CD4-positive, alpha-beta memory T cell (primary cell): ENCODE results near the gene ODAD3. TPM values are rescaled to one million over a fixed set of nuclear protein-coding genes. Genes with fewer than 3 reads are reported as not detected.
A peak's percentile ranks its signal among the peaks of the same experiment; 100 is the strongest.
"Not testable (repeated sequence)": the region's sequence is repeated elsewhere in the genome, so short reads cannot be mapped to it uniquely, and the experiment has no call there.

ENCODE experiments used
- CTCF ChIA-PET: fragments of 350-600 bp; sonication (Branson Sonifier 250); formaldehyde crosslinking; loops from one replicate; lab custom pipeline; 2021; ENCODE audit warnings: inconsistent platforms; ENCODE audit not compliant: partially characterized antibody; lab: Charles Lee
- POLR2A ChIA-PET: fragments of 350-600 bp; sonication (Branson Sonifier 250); formaldehyde crosslinking; loops from one replicate; lab custom pipeline; 2021; ENCODE audit not compliant: partially characterized antibody; lab: Charles Lee
- DNase-seq, 5 donors: peaks; one replicate each; pipeline versions ENCODE4 v3.0.0 to v3.0.0-alpha.2; 2020 to 2022; ENCODE audit warnings: mixed read lengths in 1 of 5
- H3K27ac ChIP-seq: one replicate; pipeline ENCODE4 v1.7.0; 2013; ENCODE audit warnings: low read depth, low read length
- H3K27me3 ChIP-seq: 2 replicates; pipeline ENCODE4 v1.7.0; 2013; ENCODE audit warnings: mild to moderate bottlenecking, low read length, moderate library complexity; ENCODE audit not compliant: insufficient read depth
- H3K36me3 ChIP-seq: 2 replicates; pipeline ENCODE4 v1.7.0; 2013; ENCODE audit warnings: mild to moderate bottlenecking, low read length, moderate library complexity; ENCODE audit not compliant: insufficient read depth
- H3K4me1 ChIP-seq: 2 replicates; pipeline ENCODE4 v1.7.0; 2013; ENCODE audit warnings: mild to moderate bottlenecking, low read length, moderate library complexity; ENCODE audit not compliant: insufficient read depth
- H3K4me3 ChIP-seq, 2 donors: one replicate each; pipeline ENCODE4 v1.7.0; 2013; ENCODE audit warnings: low read length in 2 of 2, mild to moderate bottlenecking in 1 of 2
- H3K9me3 ChIP-seq, 2 donors: one replicate each; pipeline ENCODE4 v1.7.0; 2013; ENCODE audit warnings: low read length in 2 of 2, control low read depth in 1 of 2; ENCODE audit not compliant: control insufficient read depth in 1 of 2
- H3K27ac Mint-ChIP-seq, 7 donors: one replicate each; pipeline ENCODE4 v1.8.0; 2020 to 2021; ENCODE audit warnings: mixed read lengths in 7 of 7, mild to moderate bottlenecking in 6 of 7, inconsistent platforms in 3 of 7, moderate library complexity in 3 of 7
- H3K27me3 Mint-ChIP-seq, 2 donors: one replicate each; pipeline ENCODE4 v1.8.0; 2020 to 2021; ENCODE audit warnings: mixed read lengths in 2 of 2
- H3K36me3 Mint-ChIP-seq, 2 donors: one replicate each; pipeline ENCODE4 v1.8.0; 2020 to 2021; ENCODE audit warnings: mixed read lengths in 2 of 2, inconsistent platforms in 1 of 2, mild to moderate bottlenecking in 1 of 2
- H3K4me1 Mint-ChIP-seq, 4 donors: one replicate each; pipeline ENCODE4 v1.8.0; 2020 to 2021; ENCODE audit warnings: mixed read lengths in 4 of 4, mild to moderate bottlenecking in 1 of 4
- H3K4me3 Mint-ChIP-seq, 8 donors: one replicate each; pipeline ENCODE4 v1.8.0; 2020 to 2021; ENCODE audit warnings: mixed read lengths in 8 of 8, mild to moderate bottlenecking in 7 of 8, moderate library complexity in 6 of 8, inconsistent platforms in 3 of 8
- H3K9me3 Mint-ChIP-seq, 8 donors: one replicate each; pipeline ENCODE4 v1.8.0; 2020 to 2021; ENCODE audit warnings: mixed read lengths in 8 of 8, mild to moderate bottlenecking in 5 of 8, inconsistent platforms in 3 of 8, moderate library complexity in 1 of 8
- intact Hi-C: fragments of 100-400 bp; cut with micrococcal nuclease; formaldehyde crosslinking; loops from one replicate; pipeline ENCODE4 v1.15.1; 2023
- polyA plus RNA-seq, 2 donors: library from polyadenylated mRNA; unstranded; fragments of 300-500 nt; fragmentation: Illumina TruSeq; gene quantifications; one replicate each; pipeline ENCODE4 v1.2.3, GENCODE V29; 2021
- total RNA-seq, 2 experiments: library from RNA; stranded (reverse); gene quantifications; one replicate each; pipeline ENCODE4 v1.2.3, GENCODE V29; 2021

Gene ODAD3
- total and polyA plus RNA-seq, 4 experiments from 2014 or later: not detected

GRCh38 chr19:11468266-11468845 lies 33.4 kb upstream of the ODAD3 start:
- H3K4me1 Mint-ChIP-seq, H3K27me3 Mint-ChIP-seq, intact Hi-C loops, H3K9me3 Mint-ChIP-seq, DNase-seq, H3K27ac Mint-ChIP-seq, H3K4me3 Mint-ChIP-seq, H3K36me3 ChIP-seq, H3K27me3 ChIP-seq, H3K36me3 Mint-ChIP-seq, POLR2A ChIA-PET, H3K9me3 ChIP-seq, H3K4me3 ChIP-seq, H3K4me1 ChIP-seq, H3K27ac ChIP-seq: not testable (repeated sequence)
- CTCF ChIA-PET: interaction anchor here (1.0 to 3.4 kb wide), 4 partner anchors 14 to 85 kb away, joined by 3 to 11 read pairs (median 3); no protein-coding TSS in a partner anchor

- CTCF ChIA-PET: no interaction called here
- H3K27ac ChIP-seq: no peak overlapping the region
- H3K36me3 Mint-ChIP-seq: no peaks in the 10 kb centered on the region
These were observed 30.7 kb upstream of the ODAD3 start for GRCh38 chr19:11465600-11465999.

GRCh38 chr19:11464333-11465265 lies 29.7 kb upstream of the ODAD3 start:
- Histone ChIP-seq H3K9me3 (no peaks in the 10 kb centered on the region), H3K36me3 (no peaks in the 10 kb centered on the region), H3K4me1 (no peaks in the 10 kb centered on the region), H3K4me3 (no peak overlapping the region), H3K27me3 (no peaks in the 10 kb centered on the region), H3K27ac (no peak overlapping the region)
- Mint-ChIP-seq H3K4me1 (peaks cover 0 to 4% (median 2%) of the 10 kb centered on the region in 4 donors), H3K9me3 (no peaks in the 10 kb centered on the region), H3K27ac (no peak overlapping the region), H3K36me3 (no peaks in the 10 kb centered on the region), H3K27me3 (peaks cover 11 to 12% of the 10 kb centered on the region in 2 donors), H3K4me3 (no peak overlapping the region)
- CTCF ChIA-PET: no interaction called here
- DNase-seq: no peak
- intact Hi-C loops: no loop called here
- POLR2A ChIA-PET: no interaction called here

More at GRCh38 chr19:11465600-11465999, 30.7 kb upstream of the ODAD3 start:
- Histone ChIP-seq H3K4me3 (no peak overlapping the region), H3K4me1 (no peaks in the 10 kb centered on the region), H3K27me3 (no peaks in the 10 kb centered on the region), H3K36me3 (no peaks in the 10 kb centered on the region), H3K9me3 (no peaks in the 10 kb centered on the region)
- Mint-ChIP-seq H3K9me3 (no peaks in the 10 kb centered on the region), H3K4me3 (no peak overlapping the region), H3K4me1 (peaks cover 0 to 4% (median 2%) of the 10 kb centered on the region in 4 donors), H3K27ac (no peak overlapping the region), H3K27me3 (peaks cover 3 to 4% of the 10 kb centered on the region in 2 donors)
- no peak for DNase-seq
- intact Hi-C loops: no loop called here
- POLR2A ChIA-PET: no interaction called here

GRCh38 chr19:11463391-11463790 lies 28.5 kb upstream of the ODAD3 start:
- H3K9me3 ChIP-seq: no peaks in the 10 kb centered on the region
- H3K36me3 ChIP-seq: no peaks in the 10 kb centered on the region
- ChIA-PET CTCF (no interaction called here), POLR2A (no interaction called here)
- Mint-ChIP-seq H3K4me3 (no peak overlapping the region), H3K36me3 (no peaks in the 10 kb centered on the region), H3K4me1 (peaks cover 0 to 4% (median 2%) of the 10 kb centered on the region in 4 donors), H3K9me3 (no peaks in the 10 kb centered on the region), H3K27ac (peak overlapping the region in 1 of 7 donors; percentile 79), H3K27me3 (peaks cover 10 to 12% of the 10 kb centered on the region in 2 donors)
- no peak overlapping the region for H3K4me3 ChIP-seq
- H3K27ac ChIP-seq: no peak overlapping the region
- no peaks in the 10 kb centered on the region for H3K4me1 ChIP-seq
- intact Hi-C loops: no loop called here
- no peaks in the 10 kb centered on the region for H3K27me3 ChIP-seq
- DNase-seq: peak in 4 of 5 donors; percentile 19 to 53 (median 44)

DNA sequence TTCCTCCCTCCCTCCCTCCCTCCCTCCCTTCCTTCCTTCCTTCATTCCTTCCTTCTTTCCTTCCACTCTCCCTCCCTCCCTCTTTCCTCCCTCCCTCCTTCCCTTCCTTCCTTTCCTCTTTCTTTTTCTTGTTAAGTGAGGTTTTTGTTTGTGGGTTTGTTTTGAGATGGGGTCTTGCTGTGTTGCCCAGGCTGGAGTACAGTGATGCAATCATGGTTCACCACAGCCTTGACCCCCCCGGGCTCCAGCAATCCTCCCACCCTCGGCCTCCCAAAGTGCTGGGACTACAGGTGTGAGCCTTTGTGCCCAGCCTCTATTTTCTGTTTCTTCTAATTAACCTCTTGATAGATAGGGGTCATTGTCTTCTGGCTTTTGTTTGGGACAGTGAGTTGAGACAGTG lies 26.5 kb upstream of the ODAD3 start:
- Histone ChIP-seq H3K36me3 (no peaks in the 10 kb centered on the region), H3K27me3 (no peaks in the 10 kb centered on the region), H3K27ac (no peak overlapping the region), H3K4me3 (no peak overlapping the region), H3K4me1 (no peaks in the 10 kb centered on the region), H3K9me3 (no peaks in the 10 kb centered on the region)
- DNase-seq: no peak
- no peaks in the 10 kb centered on the region for H3K36me3 Mint-ChIP-seq
- H3K4me3 Mint-ChIP-seq: no peak overlapping the region
- no peaks in the 10 kb centered on the region for H3K9me3 Mint-ChIP-seq
- H3K27me3 Mint-ChIP-seq: peaks cover 10 to 13% of the 10 kb centered on the region in 2 donors
- no peak overlapping the region for H3K27ac Mint-ChIP-seq
- intact Hi-C loops: no loop called here
- CTCF ChIA-PET: interaction anchor here (0.6 to 0.7 kb wide), 2 partner anchors 21 to 157 kb away, joined by 3 read pairs; no protein-coding TSS in a partner anchor
- POLR2A ChIA-PET: no interaction called here
- peaks cover 0 to 4% (median 2%) of the 10 kb centered on the region in 4 donors for H3K4me1 Mint-ChIP-seq

- Mint-ChIP-seq H3K27ac (no peak overlapping the region), H3K36me3 (no peaks in the 10 kb centered on the region), H3K27me3 (peaks cover 9 to 13% of the 10 kb centered on the region in 2 donors), H3K4me1 (peaks cover 0 to 4% (median 2%) of the 10 kb centered on the region in 4 donors), H3K9me3 (no peaks in the 10 kb centered on the region), H3K4me3 (no peak overlapping the region)
- intact Hi-C loops: no loop called here
- H3K4me3 ChIP-seq: no peak overlapping the region
- no peaks in the 10 kb centered on the region for H3K36me3 ChIP-seq
- DNase-seq: no peak
- no peaks in the 10 kb centered on the region for H3K27me3 ChIP-seq
- POLR2A ChIA-PET: no interaction called here
- no peaks in the 10 kb centered on the region for H3K4me1 ChIP-seq
- CTCF ChIA-PET: interaction anchor here (1.3 kb wide), 1 partner anchor 23 kb away, joined by 4 read pairs; no protein-coding TSS in a partner anchor
- no peaks in the 10 kb centered on the region for H3K9me3 ChIP-seq
- H3K27ac ChIP-seq: no peak overlapping the region
These were observed 25.3 kb upstream of the ODAD3 start for GRCh38 chr19:11460207-11460606.

GRCh38 chr19:11458912-11459311 lies 24.0 kb upstream of the ODAD3 start:
- ChIA-PET CTCF (interaction anchor here (1.3 kb wide), 1 partner anchor 24 kb away, joined by 4 read pairs; no protein-coding TSS in a partner anchor), POLR2A (interaction anchor here (0.6 kb wide), 1 partner anchor 10 kb away, joined by 3 read pairs; no protein-coding TSS in a partner anchor)
- H3K36me3 Mint-ChIP-seq, H3K27me3 ChIP-seq, H3K27ac Mint-ChIP-seq, H3K4me1 ChIP-seq, H3K36me3 ChIP-seq, H3K9me3 ChIP-seq, H3K4me1 Mint-ChIP-seq, H3K4me3 ChIP-seq, H3K27ac ChIP-seq, H3K4me3 Mint-ChIP-seq, H3K9me3 Mint-ChIP-seq, intact Hi-C loops, DNase-seq: not testable (repeated sequence)
- peaks cover 9 to 13% of the 10 kb centered on the region in 2 donors for H3K27me3 Mint-ChIP-seq
